GM21526 (cell line): ENCODE data around the gene MED14.

Experiments
- ATAC-seq: cut with Tn5 transposase; IDR thresholded peaks from one replicate; pipeline ENCODE4 v1.9.1; 2021; ENCODE audit warnings: moderate library complexity; ENCODE audit not compliant: unreplicated experiment, low FRiP score

Gene MED14

GRCh38 chrX:40617566-40617965 is 117.8 kb downstream of the MED14 start:
- no peak for ATAC-seq

- ATAC-seq: no peak
Observed at GRCh38 chrX:40615976-40616375, 119.4 kb downstream of the MED14 start.

- ATAC-seq: no peak
Observed at GRCh38 chrX:40612511-40612910, 122.8 kb downstream of the MED14 start.

GRCh38 chrX:40607381-40607780 is 128.0 kb downstream of the MED14 start:
- ATAC-seq: no peak

GRCh38 chrX:40603446-40603845 is 131.9 kb downstream of the MED14 start:
- no peak for ATAC-seq
